GM12878 (cell line): ENCODE data around the gene PHOSPHO1. TPM values are rescaled to one million over a fixed set of nuclear protein-coding genes. Genes with fewer than 3 reads are reported as not detected.

ENCODE experiments used
- ATAC-seq: fragments of 200-7000 bp; cut with Tn5 transposase; 3 replicates; pipeline ENCODE4 v1.9.1; 2020; ENCODE audit warnings: mild to moderate bottlenecking, moderate library complexity
- BruUV-seq: library from RNA; stranded (reverse); fragments of 400-500 nt; replicated peaks from 2 replicates; lab custom pipeline; 2021; lab: Mats Ljungman, UMichigan
- CTCF ChIA-PET: fragments of 300-600 bp; sonication (Branson Sonifier 250); formaldehyde crosslinking; extraction: SDS; loops from one replicate; lab custom pipeline; 2021; ENCODE audit warnings: inconsistent platforms; lab: Yijun Ruan, JAX
- POLR2A ChIA-PET: fragments of 350-600 bp; formaldehyde crosslinking; extraction: SDS; loops from one replicate; lab custom pipeline; 2021; ENCODE audit warnings: inconsistent platforms; lab: Charles Lee
- RAD21 ChIA-PET: fragments of 300-600 bp; sonication (Branson Sonifier 250); formaldehyde crosslinking; loops from one replicate; lab custom pipeline; 2023; ENCODE audit warnings: antibody characterized with exemption; ENCODE audit not compliant: unreplicated experiment; lab: Charles Lee
- SMC1A ChIA-PET: fragments of 300-600 bp; sonication (Branson Sonifier 250); formaldehyde crosslinking; loops from one replicate; lab custom pipeline; 2023; ENCODE audit not compliant: unreplicated experiment, uncharacterized antibody; lab: Charles Lee
- DNase-seq: peaks from one replicate; pipeline ENCODE4 v3.0.0-alpha.2; 2011; ENCODE audit warnings: low read depth, low spot score
- FAIRE-seq: peaks from 3 replicates; lab custom pipeline; 2011; peaks lifted over from hg19 to GRCh38; lab: Jason Lieb, UNC
- H2AFZ ChIP-seq: 2 replicates; pipeline ENCODE4 v1.6.0; 2011; ENCODE audit warnings: low read depth, low read length, control low read depth; ENCODE audit not compliant: control insufficient read depth
- H3K27ac ChIP-seq: 2 replicates; pipeline ENCODE4 v1.5.1; 2011; ENCODE audit warnings: control low read depth; ENCODE audit not compliant: control insufficient read depth, insufficient read depth
- H3K27me3 ChIP-seq, 2 experiments: replicated peaks in 1 of 2; 2 replicates each; pipeline versions ENCODE4 v1.6.0 to v1.6.1; 2011; ENCODE audit warnings: low read length in 1 of 2; ENCODE audit not compliant: control insufficient read depth in 2 of 2, insufficient read depth in 2 of 2
- H3K36me3 ChIP-seq, 2 experiments: 2 replicates each; pipeline ENCODE4 v1.5.1; 2011; ENCODE audit warnings: low read length in 1 of 2; ENCODE audit not compliant: control insufficient read depth in 2 of 2, insufficient read depth in 2 of 2
- H3K4me1 ChIP-seq: 2 replicates; pipeline ENCODE4 v1.6.1; 2011; ENCODE audit warnings: mild to moderate bottlenecking, low read length, moderate library complexity, mixed read lengths; ENCODE audit not compliant: control insufficient read depth, insufficient read depth
- H3K4me2 ChIP-seq: 2 replicates; pipeline ENCODE4 v1.6.0; 2011; ENCODE audit warnings: control low read depth; ENCODE audit not compliant: control insufficient read depth, insufficient read depth
- H3K4me3 ChIP-seq: fragments of 200-600 bp; sonication (generic); 2 replicates; pipeline ENCODE4 v1.5.1; 2016
- H3K79me2 ChIP-seq: 2 replicates; pipeline ENCODE4 v1.6.0; 2011; ENCODE audit warnings: low read length; ENCODE audit not compliant: control insufficient read depth, insufficient read depth
- H3K9ac ChIP-seq: 2 replicates; pipeline ENCODE4 v1.8.0; 2011; ENCODE audit warnings: low read length, control low read depth, mixed read lengths; ENCODE audit not compliant: control insufficient read depth, insufficient read depth
- H3K9me3 ChIP-seq: replicated peaks from 3 replicates; pipeline ENCODE4 v1.5.1; 2011; ENCODE audit warnings: mild to moderate bottlenecking, low read length; ENCODE audit not compliant: control insufficient read depth, insufficient read depth
- H4K20me1 ChIP-seq: 2 replicates; pipeline ENCODE4 v1.6.0; 2011; ENCODE audit not compliant: control insufficient read depth, insufficient read depth
- CBFB ChIP-seq: IDR thresholded peaks from 2 replicates; pipeline ENCODE4 v1.6.1; 2016; ENCODE audit warnings: antibody characterized with exemption, low read depth
- CBX3 ChIP-seq: fragments of 200-600 bp; sonication (generic); IDR thresholded peaks from 2 replicates; pipeline ENCODE4 v1.6.1; 2016; ENCODE audit warnings: low read depth, borderline replicate concordance
- CBX5 ChIP-seq: sonication (generic); IDR thresholded peaks from 2 replicates; pipeline ENCODE4 v1.6.1; 2016; ENCODE audit warnings: low read depth, moderate library complexity, mild to moderate bottlenecking, inconsistent platforms
- CHD2 ChIP-seq: IDR thresholded peaks from 2 replicates; pipeline ENCODE4 v1.6.1; 2011; ENCODE audit warnings: low read depth, low read length, improper control_type of control experiment, borderline replicate concordance
- GATAD2B ChIP-seq: fragments of 450-650 bp; conservative IDR thresholded peaks from 2 replicates; pipeline ENCODE4 v1.6.1; 2017; ENCODE audit warnings: low read depth, mild to moderate bottlenecking, moderate library complexity
- HDGF ChIP-seq: fragments of 450-650 bp; IDR thresholded peaks from 2 replicates; pipeline ENCODE4 v1.6.1; 2016; ENCODE audit warnings: antibody characterized with exemption
- POLR2AphosphoS5 ChIP-seq: IDR thresholded peaks from 2 replicates; pipeline ENCODE4 v1.6.1; 2011; ENCODE audit warnings: mild to moderate bottlenecking, low read length, inconsistent platforms
- TCF12 ChIP-seq: IDR thresholded peaks from 2 replicates; pipeline ENCODE4 v1.6.1; 2011; ENCODE audit warnings: low read depth, mild to moderate bottlenecking, low read length
- ZNF687 ChIP-seq: fragments of 450-650 bp; IDR thresholded peaks from 2 replicates; pipeline ENCODE4 v1.6.1; 2017; ENCODE audit warnings: mild to moderate bottlenecking, moderate library complexity
- WGBS: methylation state at CpG from one replicate; pipeline ENCODE4 v1.1.6; 2016; ENCODE audit warnings: low lambda C conversion rate; ENCODE audit not compliant: insufficient replicate concordance, insufficient coverage; ENCODE audit errors: missing lambda C conversion rate; 5-methylcytosine and 5-hydroxymethylcytosine counted together
- in situ Hi-C: fragments of 300-500 bp; cut with MboI; formaldehyde crosslinking; loops from 9 replicates; pipeline ENCODE4 v1.14.3; 2018; ENCODE audit warnings: mixed read lengths
- intact Hi-C: fragments of 100-400 bp; cut with micrococcal nuclease; formaldehyde crosslinking; loops from one replicate; pipeline ENCODE4 v1.14.2; 2022; ENCODE audit not compliant: unreplicated experiment
- polyA plus RNA-seq, 11 experiments: library from polyadenylated mRNA; depleted of rRNA in 4 of 11; unstranded in 6 of 11; stranded (reverse) in 5 of 11; fragments of >200 nt; fragmentation: Nextera tagmentation in 4 of 11; fragmentation: Illumina TruSeq in 1 of 11; extraction: Ambion mirVana in 4 of 11; extraction: Trizol in 1 of 11; gene quantifications; 1 replicate in 1 of 11; 2 replicates in 10 of 11; pipeline versions ENCODE4 v1.2.1 to v1.2.3, GENCODE V29; 2011 to 2016; ENCODE audit warnings: inconsistent platforms in 2 of 11, missing spikeins in 2 of 11, low read depth in 1 of 11
- total RNA-seq, 4 experiments: library from RNA; depleted of rRNA in 3 of 4; stranded (reverse); fragments of >200 nt in 3 of 4; fragmentation: Illumina TruSeq in 1 of 4; extraction: Trizol in 1 of 4; gene quantifications; 2 replicates each; pipeline versions ENCODE4 v1.2.1 to v1.2.3, GENCODE V29; 2013 to 2021
- TF ChIP-seq, protein P1 (sequence below): fragments of 450-650 bp; IDR thresholded peaks from 2 replicates; pipeline ENCODE4 v1.6.1; 2016; ENCODE audit warnings: mild to moderate bottlenecking

The PHOSPHO1 gene
- total and polyA plus RNA-seq, 10 of the 15 experiments (the other 5 are each of a cell fraction or from before 2014, with no cell fraction given): 0.03 to 1.5 (median 0.16) TPM; not detected in 2

DNA sequence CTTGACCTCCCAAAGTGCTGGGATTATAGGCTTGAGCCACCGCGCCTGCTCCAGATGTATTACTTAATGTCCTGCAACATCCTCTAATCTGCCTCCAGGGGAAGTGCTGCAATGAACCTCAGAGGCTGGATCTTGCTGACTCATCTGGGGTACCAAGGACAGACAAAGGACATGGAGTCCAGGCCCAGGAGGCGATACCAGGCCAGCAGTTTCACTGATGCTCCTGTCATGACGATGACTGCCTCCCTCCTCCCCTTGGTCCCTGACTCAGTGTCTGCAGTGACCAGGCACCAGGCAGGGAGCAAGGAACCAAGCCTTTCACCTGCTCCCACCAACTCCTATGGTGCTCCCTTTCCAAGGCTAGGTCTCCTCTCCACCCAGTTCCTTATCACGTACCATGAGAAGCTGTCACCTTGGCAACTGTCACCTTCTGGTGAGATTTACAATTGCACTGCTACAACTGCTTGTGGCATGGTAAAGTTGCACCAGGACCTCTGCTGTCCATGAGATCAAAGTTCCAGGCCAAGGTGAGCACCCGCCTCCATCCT is 21.6 kb upstream of the PHOSPHO1 start (continued):
- no peak for TF ChIP-seq ZNF687
- TF ChIP-seq TCF12: no peak
- no peak for TF ChIP-seq HDGF
- TF ChIP-seq CHD2: no peak
- TF ChIP-seq POLR2AphosphoS5: no peak
- TF ChIP-seq GATAD2B: no peak
- TF ChIP-seq CBX3: no peak
- TF ChIP-seq, all 136 proteins: peak for 0

DNA sequence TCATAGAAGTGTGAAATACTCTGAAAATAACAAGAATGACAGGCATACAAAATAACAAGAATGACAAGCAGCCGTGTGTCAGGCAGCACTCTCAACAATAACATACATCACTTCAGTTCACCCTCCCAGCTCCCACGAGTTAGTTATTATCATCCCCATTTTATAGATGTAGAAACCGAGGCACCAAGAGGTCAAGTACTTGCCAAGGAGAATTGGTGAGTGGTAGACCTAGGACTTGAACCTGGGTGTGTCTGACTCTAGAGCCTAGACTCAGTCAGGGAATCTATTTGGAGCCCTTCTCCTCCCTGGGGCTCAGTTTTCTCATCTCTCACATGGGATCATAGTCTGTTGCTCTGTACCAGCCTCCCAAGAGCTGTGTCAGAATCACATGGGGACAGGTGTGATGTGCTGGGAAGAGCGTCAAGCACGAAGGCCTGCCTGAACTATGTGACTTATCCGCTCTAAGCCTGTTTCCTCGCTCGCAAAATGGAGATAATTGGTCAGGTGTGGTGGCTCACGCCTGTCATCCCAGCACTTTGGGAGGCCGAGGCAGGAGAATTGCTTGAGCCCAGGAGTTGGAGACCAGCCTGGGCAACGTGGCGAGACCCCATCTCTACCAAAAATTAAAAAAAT is 19.4 kb upstream of the PHOSPHO1 start:
- no TSS peak for BruUV-seq

More for the DNA sequence above, 19.4 kb upstream of the PHOSPHO1 start:
- no peaks in the 10 kb centered on the region for H3K79me2 ChIP-seq
- no peak overlapping the region for H3K4me3 ChIP-seq
- CTCF ChIA-PET: no interaction called here
- POLR2A ChIA-PET: no interaction called here
- no peaks in the 10 kb centered on the region for H4K20me1 ChIP-seq
- H3K4me1 ChIP-seq: no peaks in the 10 kb centered on the region
- SMC1A ChIA-PET: interaction anchor here (0.5 kb wide), 1 partner anchor 72 kb away, joined by 3 read pairs; no protein-coding TSS in a partner anchor
- intact Hi-C loops: no loop called here
- in situ Hi-C loops: no loop called here
- RAD21 ChIA-PET: no interaction called here
- no peaks in the 10 kb centered on the region for H3K9me3 ChIP-seq
- H3K9ac ChIP-seq: no peak overlapping the region
- no peaks in the 10 kb centered on the region for H3K36me3 ChIP-seq
- ATAC-seq: no peak
- no peak for TF ChIP-seq CBX5
- TF ChIP-seq CBFB: no peak
- TF ChIP-seq, protein P1, sequence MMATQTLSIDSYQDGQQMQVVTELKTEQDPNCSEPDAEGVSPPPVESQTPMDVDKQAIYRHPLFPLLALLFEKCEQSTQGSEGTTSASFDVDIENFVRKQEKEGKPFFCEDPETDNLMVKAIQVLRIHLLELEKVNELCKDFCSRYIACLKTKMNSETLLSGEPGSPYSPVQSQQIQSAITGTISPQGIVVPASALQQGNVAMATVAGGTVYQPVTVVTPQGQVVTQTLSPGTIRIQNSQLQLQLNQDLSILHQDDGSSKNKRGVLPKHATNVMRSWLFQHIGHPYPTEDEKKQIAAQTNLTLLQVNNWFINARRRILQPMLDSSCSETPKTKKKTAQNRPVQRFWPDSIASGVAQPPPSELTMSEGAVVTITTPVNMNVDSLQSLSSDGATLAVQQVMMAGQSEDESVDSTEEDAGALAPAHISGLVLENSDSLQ: no peak
- TF ChIP-seq, all 136 proteins: peak for 0
- Histone ChIP-seq H3K27ac (no peak overlapping the region), H3K27me3 (peaks cover 0 to 2% of the 10 kb centered on the region in 2 experiments; a peak in 3 of 4 replicates), H3K4me2 (no peak overlapping the region), H2AFZ (no peak overlapping the region)
- DNase-seq (no peak), FAIRE-seq (no peak)
- 49% methylated on average over 12 of the region's 12 CpGs for WGBS
